Measurements from ENCODE around the gene ADAM23.

DNA sequence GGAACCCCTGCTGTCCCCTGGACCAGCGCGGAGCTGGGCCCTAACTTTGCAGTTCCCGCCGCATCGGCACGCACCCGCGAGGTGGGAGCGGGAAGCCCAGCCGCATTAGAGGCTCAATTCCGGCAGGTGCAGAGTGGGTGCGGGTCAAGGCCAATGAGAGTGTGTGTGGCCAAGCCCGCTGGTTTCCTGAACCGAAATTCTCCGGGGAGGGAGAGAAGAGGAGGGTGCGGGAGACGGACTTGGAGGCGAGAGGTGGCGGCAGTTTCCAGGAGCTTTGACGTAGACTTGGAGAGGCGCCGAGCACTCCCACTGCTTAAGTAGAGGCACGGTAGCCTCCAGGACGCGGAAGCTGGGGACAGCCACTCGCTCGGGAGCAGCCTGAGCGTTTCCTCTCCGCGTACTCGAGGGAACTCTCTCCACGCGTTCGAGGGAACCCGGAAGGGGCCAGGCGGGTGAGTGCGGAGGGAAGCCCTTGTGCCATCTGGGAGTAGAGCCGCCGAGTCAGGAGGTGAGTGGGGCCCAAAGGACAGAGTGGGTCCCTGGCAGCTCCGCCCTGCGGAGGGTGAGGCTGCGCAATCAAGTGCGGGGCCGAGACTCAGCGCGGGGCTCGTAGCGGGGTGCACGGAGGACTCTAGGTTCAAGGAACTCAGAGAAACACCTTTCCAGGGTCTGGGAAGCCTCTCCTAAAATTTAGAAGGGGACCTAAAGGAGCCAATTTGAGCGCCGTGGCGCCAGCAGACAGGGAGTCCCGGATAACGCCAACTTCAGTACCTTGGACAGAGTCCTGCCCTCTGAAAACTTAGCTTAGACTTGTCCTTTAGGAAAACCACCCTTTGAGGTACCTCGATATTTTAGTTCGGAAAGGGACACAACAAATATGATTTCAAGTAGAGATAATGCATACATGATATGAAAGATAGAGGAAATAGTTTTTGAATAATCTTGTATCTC lies 199.0 kb downstream of the ADAM23 start, which contains the start of gene FAM237A:
- TF ChIP-seq, protein P1, sequence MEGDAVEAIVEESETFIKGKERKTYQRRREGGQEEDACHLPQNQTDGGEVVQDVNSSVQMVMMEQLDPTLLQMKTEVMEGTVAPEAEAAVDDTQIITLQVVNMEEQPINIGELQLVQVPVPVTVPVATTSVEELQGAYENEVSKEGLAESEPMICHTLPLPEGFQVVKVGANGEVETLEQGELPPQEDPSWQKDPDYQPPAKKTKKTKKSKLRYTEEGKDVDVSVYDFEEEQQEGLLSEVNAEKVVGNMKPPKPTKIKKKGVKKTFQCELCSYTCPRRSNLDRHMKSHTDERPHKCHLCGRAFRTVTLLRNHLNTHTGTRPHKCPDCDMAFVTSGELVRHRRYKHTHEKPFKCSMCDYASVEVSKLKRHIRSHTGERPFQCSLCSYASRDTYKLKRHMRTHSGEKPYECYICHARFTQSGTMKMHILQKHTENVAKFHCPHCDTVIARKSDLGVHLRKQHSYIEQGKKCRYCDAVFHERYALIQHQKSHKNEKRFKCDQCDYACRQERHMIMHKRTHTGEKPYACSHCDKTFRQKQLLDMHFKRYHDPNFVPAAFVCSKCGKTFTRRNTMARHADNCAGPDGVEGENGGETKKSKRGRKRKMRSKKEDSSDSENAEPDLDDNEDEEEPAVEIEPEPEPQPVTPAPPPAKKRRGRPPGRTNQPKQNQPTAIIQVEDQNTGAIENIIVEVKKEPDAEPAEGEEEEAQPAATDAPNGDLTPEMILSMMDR (IDR thresholded peaks at IDR 0.05; ENCODE audit: insufficient read depth, low read length, poor library complexity, severe bottlenecking) = no peak
- no peak for TF ChIP-seq EZH2phosphoT487 (conservative IDR thresholded peaks at IDR 0.05; ENCODE audit: low read length)
